Body of pancreas (tissue), 4 donors: ENCODE data around the gene FXN.

Experiments
- CTCF ChIP-seq, 7 experiments: fragments of 450-650 bp in 4 of 7; fragments of 200-600 bp in 3 of 7; sonication (generic) in 3 of 7; IDR thresholded peaks; one replicate each; pipeline ENCODE4 v1.5.1; 2016 to 2019; ENCODE audit warnings: antibody characterized with exemption in 7 of 7
- POLR2A ChIP-seq, 3 donors: fragments of 450-650 bp; IDR thresholded peaks; one replicate each; pipeline ENCODE4 v1.6.1; 2016; ENCODE audit warnings: antibody characterized with exemption in 3 of 3, mild to moderate bottlenecking in 2 of 3

GRCh38 chr9:69078581-69078980 lies 43.0 kb downstream of the FXN start:
- no peak for TF ChIP-seq CTCF (IDR thresholded peaks at IDR 0.05)
- TF ChIP-seq POLR2A (IDR thresholded peaks at IDR 0.05): no peak
